Smooth muscle cell (in vitro differentiated cells): ENCODE results near the gene PDC. TPM values are rescaled to one million over a fixed set of nuclear protein-coding genes. Genes with fewer than 3 reads are reported as not detected.

Experiments used
- DNase-seq: peaks from one replicate; lab custom pipeline; 2025; ENCODE audit not compliant: unreplicated experiment; lab: John Stamatoyannopoulos, UW
- H2AFZ ChIP-seq: fragments of 200-600 bp; sonication (generic); 2 replicates; pipeline ENCODE4 v1.6.0; 2016; ENCODE audit warnings: antibody characterized with exemption, low read depth, mild to moderate bottlenecking
- H3F3A ChIP-seq: fragments of 200-600 bp; sonication (generic); 2 replicates; pipeline ENCODE4 v1.6.0; 2017; ENCODE audit warnings: antibody characterized with exemption, low read depth
- H3K27ac ChIP-seq: fragments of 200-600 bp; sonication (generic); 2 replicates; pipeline ENCODE4 v1.5.1; 2016; ENCODE audit warnings: low read depth, mild to moderate bottlenecking
- H3K27me3 ChIP-seq: fragments of 200-600 bp; sonication (generic); 2 replicates; pipeline ENCODE4 v1.6.1; 2016; ENCODE audit warnings: low read depth, mild to moderate bottlenecking
- H3K36me3 ChIP-seq: fragments of 200-600 bp; sonication (generic); 2 replicates; pipeline ENCODE4 v1.5.1; 2016; ENCODE audit warnings: low read depth
- H3K4me1 ChIP-seq: fragments of 200-600 bp; sonication (generic); 2 replicates; pipeline ENCODE4 v1.5.1; 2016; ENCODE audit warnings: low read depth
- H3K4me2 ChIP-seq: fragments of 200-600 bp; sonication (generic); 2 replicates; pipeline ENCODE4 v1.6.0; 2016; ENCODE audit warnings: mild to moderate bottlenecking
- H3K4me3 ChIP-seq: fragments of 200-600 bp; sonication (generic); 2 replicates; pipeline ENCODE4 v1.5.1; 2016; ENCODE audit warnings: mild to moderate bottlenecking
- H3K79me2 ChIP-seq: fragments of 200-600 bp; sonication (generic); 2 replicates; pipeline ENCODE4 v1.6.0; 2016; ENCODE audit warnings: low read depth, mild to moderate bottlenecking
- H3K9ac ChIP-seq: fragments of 200-600 bp; sonication (generic); 2 replicates; pipeline ENCODE4 v1.6.0; 2016; ENCODE audit warnings: low read depth
- H3K9me3 ChIP-seq: fragments of 200-600 bp; sonication (generic); replicated peaks from 2 replicates; pipeline ENCODE4 v1.5.1; 2016; ENCODE audit warnings: low read depth
- H4K20me1 ChIP-seq: fragments of 200-600 bp; sonication (generic); 2 replicates; pipeline ENCODE4 v1.6.0; 2016; ENCODE audit warnings: low read depth
- WGBS: methylation state at CpG from one replicate; pipeline ENCODE4 v1.1.7; 2016; ENCODE audit warnings: low lambda C conversion rate; 5-methylcytosine and 5-hydroxymethylcytosine counted together
- polyA plus RNA-seq: library from polyadenylated mRNA; unstranded; fragments of >200 nt; fragmentation: Nextera tagmentation; extraction: Ambion mirVana; gene quantifications from 2 replicates; pipeline ENCODE4 v1.2.1, GENCODE V29; 2016
- total RNA-seq: library from RNA; depleted of rRNA; stranded (reverse); fragments of >200 nt; gene quantifications from 2 replicates; pipeline ENCODE4 v1.2.3, GENCODE V29; 2014
- TF ChIP-seq, protein P1 (sequence below): fragments of 200-600 bp; sonication (generic); IDR thresholded peaks from 2 replicates; pipeline ENCODE4 v1.5.1; 2017; ENCODE audit warnings: borderline replicate concordance, mild to moderate bottlenecking, antibody characterized with exemption; ENCODE audit not compliant: insufficient read depth, poor library complexity, severe bottlenecking

The PDC gene
- total and polyA plus RNA-seq, 2 experiments from 2014 or later = not detected

DNA sequence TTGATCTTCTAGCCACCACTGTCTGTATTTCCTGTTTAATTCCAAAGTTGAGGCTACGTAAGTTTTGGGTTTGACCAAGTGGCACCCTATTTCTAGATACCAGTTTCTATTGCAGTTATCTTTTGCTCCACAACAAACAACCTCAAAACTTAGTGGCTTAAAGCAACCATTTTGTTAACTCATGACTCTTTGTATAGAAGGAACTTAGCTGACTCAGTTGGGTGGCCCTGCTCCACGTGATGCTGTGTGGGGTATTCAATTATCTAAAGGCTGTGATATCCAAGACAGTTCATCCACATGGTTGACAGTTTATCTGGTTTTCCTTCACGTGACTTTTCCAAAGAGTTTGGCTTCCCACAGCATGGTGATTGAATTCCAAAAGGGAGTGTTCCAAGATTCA is 34.8 kb downstream of the PDC start:
- H3K79me2 ChIP-seq = no peaks in the 10 kb centered on the region

DNA sequence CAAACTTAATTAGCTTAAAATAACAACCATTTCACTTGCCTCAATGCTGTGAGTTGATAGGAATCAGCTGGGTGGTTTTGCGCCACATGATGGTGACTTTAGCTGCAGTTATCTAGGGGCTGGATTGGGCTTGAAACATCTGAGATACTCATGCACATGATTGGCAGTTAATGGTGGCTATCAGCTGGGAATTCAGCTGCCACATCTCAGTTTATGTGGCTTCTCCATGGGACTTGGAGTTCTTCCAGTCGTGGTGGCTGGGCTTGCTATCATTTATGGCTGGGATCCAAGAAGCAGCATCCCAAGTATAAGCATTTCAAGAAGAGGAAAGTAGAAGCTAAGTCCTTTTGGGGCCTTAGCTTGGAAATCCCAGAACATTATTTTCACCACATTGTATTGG is 36.4 kb downstream of the PDC start:
- Histone ChIP-seq H2AFZ (no peak overlapping the region), H3K9ac (no peak overlapping the region), H3K9me3 (no peaks in the 10 kb centered on the region), H3K4me3 (no peak overlapping the region), H3K79me2 (no peaks in the 10 kb centered on the region), H3K27me3 (no peaks in the 10 kb centered on the region), H3K4me2 (no peak overlapping the region), H3K36me3 (peaks cover 2% of the 10 kb centered on the region), H4K20me1 (no peaks in the 10 kb centered on the region), H3K4me1 (no peaks in the 10 kb centered on the region), H3K27ac (no peak overlapping the region), H3F3A (no peaks in the 10 kb centered on the region)
- DNase-seq = no peak
- TF ChIP-seq, protein P1, sequence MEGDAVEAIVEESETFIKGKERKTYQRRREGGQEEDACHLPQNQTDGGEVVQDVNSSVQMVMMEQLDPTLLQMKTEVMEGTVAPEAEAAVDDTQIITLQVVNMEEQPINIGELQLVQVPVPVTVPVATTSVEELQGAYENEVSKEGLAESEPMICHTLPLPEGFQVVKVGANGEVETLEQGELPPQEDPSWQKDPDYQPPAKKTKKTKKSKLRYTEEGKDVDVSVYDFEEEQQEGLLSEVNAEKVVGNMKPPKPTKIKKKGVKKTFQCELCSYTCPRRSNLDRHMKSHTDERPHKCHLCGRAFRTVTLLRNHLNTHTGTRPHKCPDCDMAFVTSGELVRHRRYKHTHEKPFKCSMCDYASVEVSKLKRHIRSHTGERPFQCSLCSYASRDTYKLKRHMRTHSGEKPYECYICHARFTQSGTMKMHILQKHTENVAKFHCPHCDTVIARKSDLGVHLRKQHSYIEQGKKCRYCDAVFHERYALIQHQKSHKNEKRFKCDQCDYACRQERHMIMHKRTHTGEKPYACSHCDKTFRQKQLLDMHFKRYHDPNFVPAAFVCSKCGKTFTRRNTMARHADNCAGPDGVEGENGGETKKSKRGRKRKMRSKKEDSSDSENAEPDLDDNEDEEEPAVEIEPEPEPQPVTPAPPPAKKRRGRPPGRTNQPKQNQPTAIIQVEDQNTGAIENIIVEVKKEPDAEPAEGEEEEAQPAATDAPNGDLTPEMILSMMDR = no peak
- 77% methylated on average over 2 of the region's 2 CpGs for WGBS

More for the DNA sequence above, 34.8 kb downstream of the PDC start:
- Histone ChIP-seq H3K27me3 (no peaks in the 10 kb centered on the region), H3K4me2 (no peak overlapping the region), H3F3A (no peaks in the 10 kb centered on the region), H3K4me1 (no peaks in the 10 kb centered on the region), H2AFZ (no peak overlapping the region), H4K20me1 (no peaks in the 10 kb centered on the region), H3K27ac (no peak overlapping the region), H3K9me3 (no peaks in the 10 kb centered on the region), H3K36me3 (no peaks in the 10 kb centered on the region), H3K9ac (no peak overlapping the region), H3K4me3 (no peak overlapping the region)
- no peak for DNase-seq
- TF ChIP-seq, protein P1 = no peak
- WGBS = 87% methylated on average over 3 of the region's 3 CpGs

DNA sequence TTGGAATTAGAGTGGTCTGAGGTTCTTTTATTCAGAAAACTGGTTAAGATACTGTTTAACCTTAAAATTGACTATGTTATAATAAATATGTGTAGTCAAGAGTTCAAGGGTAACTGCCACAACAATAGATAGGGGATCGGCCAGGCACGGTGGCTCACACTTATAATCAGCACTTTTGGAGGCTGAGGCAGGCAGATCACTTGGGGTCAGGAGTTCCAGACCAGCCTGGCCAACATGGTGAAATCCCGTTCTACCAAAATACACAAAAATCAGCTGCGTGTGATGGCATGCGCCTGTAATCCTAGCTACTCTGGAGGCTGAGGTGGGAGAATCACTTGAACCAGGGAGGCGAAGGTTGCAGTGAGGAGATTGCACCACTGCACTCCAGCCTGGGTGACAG is 39.5 kb downstream of the PDC start:
- Histone ChIP-seq H3K27me3 (no peaks in the 10 kb centered on the region), H4K20me1 (no peaks in the 10 kb centered on the region), H3K9ac (no peak overlapping the region), H3K27ac (no peak overlapping the region), H3K4me1 (no peaks in the 10 kb centered on the region), H3K4me2 (no peak overlapping the region), H3K4me3 (no peak overlapping the region), H3K36me3 (peaks cover 20% of the 10 kb centered on the region), H2AFZ (no peak overlapping the region), H3F3A (no peaks in the 10 kb centered on the region), H3K79me2 (no peaks in the 10 kb centered on the region), H3K9me3 (no peaks in the 10 kb centered on the region)
- WGBS = 96% methylated on average over 6 of the region's 6 CpGs
- TF ChIP-seq, protein P1 = no peak
- no peak for DNase-seq

DNA sequence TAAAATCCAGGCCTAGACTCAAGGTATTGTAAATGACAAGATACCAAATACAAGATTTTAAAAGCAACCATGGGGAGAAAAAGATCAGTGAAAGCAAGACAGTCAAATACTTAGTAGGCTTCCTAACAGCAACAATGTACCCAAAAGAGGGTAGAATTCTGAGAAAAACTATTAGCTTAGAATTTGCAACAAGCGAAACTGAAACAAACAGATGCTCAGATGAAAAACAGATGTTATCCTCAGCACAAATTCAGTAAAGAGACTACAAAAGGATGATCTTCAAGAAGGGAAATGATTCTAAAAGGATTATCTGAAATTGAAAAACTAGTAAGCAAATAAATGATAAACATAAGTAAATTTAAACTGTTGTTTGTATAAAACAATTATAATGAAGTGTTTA is 40.0 kb downstream of the PDC start:
- WGBS = 86% methylated on average over 1 of the region's 1 CpG
- H2AFZ ChIP-seq = no peak overlapping the region
- no peaks in the 10 kb centered on the region for H3K9me3 ChIP-seq
- H4K20me1 ChIP-seq = no peaks in the 10 kb centered on the region
- no peak overlapping the region for H3K4me2 ChIP-seq
- no peaks in the 10 kb centered on the region for H3F3A ChIP-seq
- TF ChIP-seq, protein P1 = no peak
- no peak overlapping the region for H3K27ac ChIP-seq
- H3K79me2 ChIP-seq = no peaks in the 10 kb centered on the region
- H3K27me3 ChIP-seq = no peaks in the 10 kb centered on the region
- no peaks in the 10 kb centered on the region for H3K4me1 ChIP-seq
- DNase-seq = no peak
- no peak overlapping the region for H3K9ac ChIP-seq
- H3K4me3 ChIP-seq = no peak overlapping the region
- H3K36me3 ChIP-seq = peaks cover 20% of the 10 kb centered on the region
